Erythroblast (primary cell): Measurements from ENCODE around the gene CTBP2.
"Not testable (repeated sequence)": the region's sequence is repeated elsewhere in the genome, so short reads cannot be mapped to it uniquely, and the experiment has no call there.

Experiments
- DNase-seq, 2 experiments: peaks; one replicate each; lab custom pipeline; 2025; lab: John Stamatoyannopoulos, UW
- GATA1 ChIP-seq: IDR thresholded peaks from 2 replicates; pipeline ENCODE4 v1.6.1; 2011; ENCODE audit warnings: low read depth, mild to moderate bottlenecking, control low read depth, low read length, moderate library complexity
- POLR2A ChIP-seq: IDR thresholded peaks from 2 replicates; pipeline ENCODE4 v1.6.1; 2011; ENCODE audit warnings: mild to moderate bottlenecking, low read length

The CTBP2 gene

GRCh38 chr10:125156739-125157480 is 3.5 kb downstream of the CTBP2 start:
- DNase-seq: no peak
- no peak for TF ChIP-seq POLR2A
- no peak for TF ChIP-seq GATA1

DNA sequence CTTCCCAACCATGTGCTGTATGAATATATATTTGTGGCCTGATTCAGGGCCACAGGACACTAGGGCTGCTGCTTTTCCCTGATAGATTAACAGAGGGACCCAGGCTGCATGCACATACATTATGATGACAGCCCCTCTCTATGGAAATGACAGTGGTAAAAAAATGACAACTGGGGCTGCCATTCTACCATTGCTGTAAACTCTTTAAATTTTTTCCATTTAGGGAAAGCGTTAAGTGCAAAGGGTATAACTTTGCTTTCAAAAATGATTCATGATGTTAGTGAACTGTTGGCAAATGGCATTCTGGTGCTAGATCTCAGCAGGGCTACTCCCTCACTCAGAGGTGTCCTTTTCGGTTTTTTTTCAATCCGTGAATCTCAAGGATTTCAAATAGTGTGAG is 4.2 kb downstream of the CTBP2 start:
- peak; percentile 45 to 54 for DNase-seq
- TF ChIP-seq POLR2A (peak; percentile 25), GATA1 (no peak)

DNA sequence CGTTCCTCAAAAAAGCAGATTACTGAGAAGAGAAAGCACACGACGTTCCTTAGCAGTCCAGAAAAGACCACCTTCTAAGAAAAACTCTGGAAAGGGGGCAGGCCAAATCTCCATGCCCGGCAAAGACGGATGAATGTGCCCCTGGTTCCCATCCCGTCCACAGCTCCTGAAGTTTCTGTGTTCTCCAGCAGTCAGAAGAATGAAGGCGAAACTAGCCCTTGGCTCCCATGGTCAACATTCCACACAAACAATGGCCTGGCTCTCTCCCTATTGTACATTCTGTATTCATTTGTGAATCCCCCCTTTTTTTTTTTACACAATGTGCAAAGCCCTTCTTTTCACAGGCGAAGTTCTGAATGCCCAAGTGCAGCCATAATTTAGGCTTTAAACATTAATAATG is 5.3 kb downstream of the CTBP2 start:
- DNase-seq: no peak
- TF ChIP-seq GATA1 (no peak), POLR2A (no peak)

GRCh38 chr10:125154529-125154928 is 5.8 kb downstream of the CTBP2 start:
- TF ChIP-seq GATA1 (no peak), POLR2A (no peak)
- peak in 1 of 2 experiments; percentile 32 for DNase-seq

DNA sequence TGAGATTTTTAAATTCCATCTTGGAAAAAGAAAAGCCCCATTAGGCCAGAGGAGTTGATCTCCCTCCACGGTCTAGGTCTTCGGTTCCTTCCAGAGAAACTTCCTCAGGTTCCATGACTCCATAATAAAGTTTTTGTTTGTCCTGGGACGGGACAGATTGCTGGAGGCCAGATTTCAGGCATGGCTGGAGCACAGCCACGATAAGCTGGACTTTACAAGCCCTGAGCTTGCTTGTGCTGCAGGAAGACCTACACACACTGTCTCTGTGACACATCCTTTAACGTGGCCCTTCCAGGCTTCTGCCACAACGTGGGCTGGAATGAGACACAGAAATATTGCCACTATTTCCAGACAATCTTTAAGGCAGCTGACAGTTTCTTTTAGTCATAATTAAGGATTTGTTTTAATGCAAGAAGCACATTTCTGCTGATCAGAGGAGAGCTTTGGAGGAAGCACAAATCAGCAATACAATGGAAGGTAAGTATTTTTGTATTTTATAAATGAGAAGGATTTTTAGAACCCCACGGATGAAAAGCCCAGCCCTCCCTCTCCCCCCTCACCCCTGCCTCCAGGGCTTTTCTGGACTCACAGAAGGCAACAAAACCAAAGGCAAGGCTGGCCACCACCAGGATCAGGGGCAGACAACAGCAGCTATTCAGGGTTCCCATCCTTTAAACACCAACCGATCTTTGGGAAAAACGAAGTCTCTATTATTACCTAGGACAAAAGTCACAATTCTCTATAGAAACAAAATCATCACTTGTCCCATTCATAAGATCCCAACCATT is 6.5 kb downstream of the CTBP2 start:
- DNase-seq: no peak
- TF ChIP-seq POLR2A: no peak
- TF ChIP-seq GATA1: no peak

DNA sequence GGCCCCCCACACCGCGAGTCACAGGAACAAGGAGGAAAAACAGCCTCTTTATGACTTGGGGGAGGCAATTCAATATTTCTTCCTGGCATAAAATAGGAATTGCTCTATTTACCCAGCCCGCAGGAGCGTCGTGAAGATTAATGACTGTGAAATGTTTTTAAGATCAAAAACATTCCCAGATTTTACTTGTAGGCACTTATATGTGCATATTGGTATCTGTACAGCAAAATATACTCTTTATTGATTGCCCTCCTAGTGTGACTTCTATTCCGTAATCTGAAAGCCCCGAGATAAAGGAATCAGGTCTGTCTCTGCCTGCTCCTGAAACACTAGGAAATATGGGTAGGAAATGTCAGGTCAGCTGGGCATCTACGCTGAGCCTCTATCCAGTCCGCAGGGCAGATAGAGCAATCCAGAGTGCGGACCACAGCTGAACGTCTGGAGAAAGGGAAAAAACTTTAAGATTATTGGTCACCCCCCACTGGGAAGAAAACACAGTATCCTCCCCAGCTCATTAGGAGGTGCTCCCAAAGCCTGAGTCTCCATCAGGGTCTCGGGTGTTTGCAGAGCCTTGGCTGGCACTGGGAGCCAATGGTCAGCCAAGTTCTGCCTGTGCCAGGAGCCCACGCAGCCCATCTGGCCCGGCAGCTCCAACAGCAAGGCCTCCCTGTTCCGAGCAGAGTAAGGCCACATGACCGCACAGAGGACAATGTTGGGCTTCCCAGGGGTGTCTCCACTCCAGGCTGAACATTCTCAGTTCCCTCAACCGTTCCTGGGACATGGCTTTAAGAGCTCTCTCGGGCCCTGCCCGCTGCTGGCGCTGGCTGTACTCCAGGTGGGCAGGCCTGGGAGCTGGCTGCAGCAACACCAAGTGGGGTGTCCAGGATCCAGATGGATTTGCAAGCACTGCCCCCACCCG is 7.7 kb downstream of the CTBP2 start:
- TF ChIP-seq POLR2A (no peak), GATA1 (no peak)
- DNase-seq: no peak

DNA sequence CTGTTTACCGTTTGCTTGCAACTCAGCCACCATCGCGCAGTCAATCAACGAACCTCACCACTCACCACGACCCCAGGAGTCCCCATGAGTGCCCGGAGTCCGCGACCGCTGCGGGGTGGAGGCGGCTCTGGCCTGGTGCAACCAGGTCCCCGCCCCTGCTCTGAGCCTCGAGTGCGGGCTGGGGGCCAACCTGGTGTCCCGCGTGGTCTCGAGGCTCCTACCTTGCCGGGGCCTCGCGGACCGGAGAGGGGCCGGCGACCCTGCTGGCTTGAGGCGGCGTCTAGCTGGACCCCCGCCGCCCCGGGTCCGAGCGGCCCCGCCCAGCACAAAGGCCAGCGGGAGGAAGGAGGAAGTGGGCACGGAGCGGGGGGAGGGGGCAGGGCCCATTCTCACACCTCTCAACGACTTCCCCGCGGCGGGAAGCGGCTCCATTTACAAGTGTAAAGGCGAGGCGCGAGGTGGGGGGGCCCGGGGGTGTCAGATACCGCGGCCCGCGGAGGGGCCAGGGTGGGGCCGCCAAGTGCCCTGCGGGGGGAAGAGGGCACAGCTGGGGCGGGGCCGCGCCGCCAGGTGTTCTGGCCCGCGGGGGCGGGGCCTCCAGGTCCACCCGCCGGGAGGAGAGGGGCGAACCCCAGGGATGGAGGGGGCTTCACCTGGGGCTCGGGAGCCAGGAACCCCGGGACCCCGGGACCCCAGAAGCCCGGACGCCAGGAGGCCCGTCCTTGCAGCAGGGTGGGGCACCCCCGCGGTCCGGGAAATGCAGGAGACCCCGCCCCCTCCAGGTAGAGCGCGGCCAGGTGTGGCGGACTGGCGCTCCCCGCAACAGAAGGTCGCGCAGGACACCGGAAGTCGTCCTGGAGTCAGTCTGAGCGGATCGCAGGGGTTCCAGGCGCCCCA is 8.6 kb downstream of the CTBP2 start:
- no peak for TF ChIP-seq GATA1
- TF ChIP-seq POLR2A: no peak

GRCh38 chr10:125151170-125151552 is 9.2 kb downstream of the CTBP2 start:
- no peak for DNase-seq
- TF ChIP-seq GATA1: no peak
- no peak for TF ChIP-seq POLR2A

More for the DNA sequence above, 8.6 kb downstream of the CTBP2 start:
- peak in 1 of 2 experiments; percentile 30 for DNase-seq

- not testable (repeated sequence) for DNase-seq
Measured at GRCh38 chr10:125150376-125151083, 9.8 kb downstream of the CTBP2 start.

DNA sequence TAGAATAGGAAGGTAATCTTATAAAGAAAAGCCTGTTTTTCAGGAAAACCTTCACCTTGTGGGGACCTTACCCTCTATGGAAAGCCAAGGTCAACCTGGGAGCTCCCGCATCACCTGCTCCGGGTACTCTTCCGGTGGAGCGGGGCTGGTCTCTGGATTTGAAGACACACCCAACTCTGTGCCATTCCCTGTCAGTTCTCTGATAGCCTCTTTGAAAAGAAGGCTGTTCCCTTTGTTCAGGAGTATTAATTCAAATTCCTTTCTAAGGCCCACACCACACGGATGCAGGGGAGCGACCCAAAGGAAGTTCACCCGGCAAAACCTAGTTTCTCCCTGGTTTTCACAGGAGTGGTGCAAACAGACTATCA is 10.7 kb downstream of the CTBP2 start:
- TF ChIP-seq POLR2A (no peak), GATA1 (no peak)
- no peak for DNase-seq

DNA sequence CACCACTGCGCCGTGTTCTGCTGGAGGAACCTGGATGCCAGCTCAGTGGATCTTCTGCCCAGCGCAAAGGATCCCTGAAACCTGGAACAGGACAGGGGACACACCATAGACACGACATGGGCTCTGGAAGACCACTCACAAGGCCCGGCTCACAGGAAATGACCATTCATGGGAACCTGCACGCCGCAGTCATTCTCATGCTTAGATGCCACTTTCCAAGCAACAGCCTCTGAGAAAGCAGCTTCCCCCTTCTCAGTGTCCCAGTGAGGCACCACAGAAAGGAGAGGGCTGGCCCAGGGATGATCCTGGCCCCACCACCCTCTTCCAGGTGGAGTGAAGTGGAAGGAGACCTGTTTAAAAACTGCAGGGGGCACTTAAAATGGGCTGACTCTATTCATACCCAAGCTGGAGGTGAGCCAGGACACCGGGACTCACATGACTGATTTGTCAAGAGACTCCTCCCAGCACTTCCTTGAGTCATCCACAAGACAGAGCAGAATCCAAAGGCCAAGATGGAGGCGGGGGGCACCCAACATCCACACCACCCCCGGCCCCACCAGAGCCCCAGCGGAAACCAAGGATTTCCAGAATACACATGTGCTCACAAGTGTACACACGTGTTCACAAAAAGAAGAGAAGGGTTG is 11.2 kb downstream of the CTBP2 start:
- TF ChIP-seq POLR2A (no peak), GATA1 (no peak)

DNA sequence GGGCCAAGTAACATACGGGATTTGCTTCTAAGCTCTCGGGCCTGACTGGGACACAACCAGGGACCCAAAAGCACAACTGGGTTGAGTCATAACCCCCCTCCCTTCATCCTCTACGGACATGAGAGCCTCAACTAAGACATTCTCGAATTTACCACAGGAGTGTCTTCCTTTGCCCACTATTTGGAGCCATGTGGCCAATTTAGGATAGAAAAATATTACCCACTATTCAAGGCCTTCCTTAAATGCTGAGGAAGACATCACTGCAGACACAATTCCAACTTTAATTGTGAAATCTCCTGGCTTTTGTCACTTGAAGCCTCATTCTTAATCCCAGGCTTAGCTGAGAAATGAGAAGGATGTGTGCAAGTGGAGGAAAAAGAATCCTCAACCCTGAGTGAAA is 11.8 kb downstream of the CTBP2 start:
- no peak for TF ChIP-seq POLR2A
- TF ChIP-seq GATA1: no peak
- DNase-seq: peak in 1 of 2 experiments; percentile 67

More for the DNA sequence above, 11.2 kb downstream of the CTBP2 start:
- peak; percentile 87 to 93 for DNase-seq
